ENCODE results near the gene ARL9.

- TF ChIP-seq CTCF (IDR thresholded peaks at IDR 0.05; ENCODE audit: low read length) (no peak), EZH2 (IDR thresholded peaks at IDR 0.05; ENCODE audit: borderline replicate concordance, low read length) (no peak)
Observed at GRCh38 chr4:56469489-56470210, 35.9 kb upstream of the ARL9 start.

Data from OCI-LY1 (cell line).